OCI-LY1 (cell line): ENCODE data around the gene KRT17.

Source experiments
- H2AFZ ChIP-seq: fragments of 200-600 bp; sonication (generic), shearing (Covaris generic); 2 replicates; pipeline ENCODE4 v1.6.0; 2014; ENCODE audit warnings: antibody characterized with exemption, mild to moderate bottlenecking, low read length
- H3F3A ChIP-seq: fragments of 200-600 bp; sonication (generic), shearing (Covaris generic); 2 replicates; pipeline ENCODE4 v1.6.0; 2014; ENCODE audit warnings: mild to moderate bottlenecking, antibody characterized with exemption, low read length, moderate library complexity; ENCODE audit not compliant: insufficient read depth
- H3K27ac ChIP-seq: fragments of 200-600 bp; sonication (generic); 2 replicates; pipeline ENCODE4 v1.5.1; 2014; ENCODE audit warnings: low read length, mixed run types, mild to moderate bottlenecking, low read depth; ENCODE audit not compliant: poor library complexity, severe bottlenecking
- H3K27me3 ChIP-seq: fragments of 200-600 bp; sonication (generic); 2 replicates; pipeline ENCODE4 v1.6.0; 2014; ENCODE audit warnings: antibody characterized with exemption, mild to moderate bottlenecking, low read length, moderate library complexity; ENCODE audit not compliant: insufficient read depth
- H3K36me3 ChIP-seq: fragments of 200-600 bp; sonication (generic); 2 replicates; pipeline ENCODE4 v1.6.1; 2014; ENCODE audit warnings: mild to moderate bottlenecking, antibody characterized with exemption, low read length, moderate library complexity, mixed read lengths; ENCODE audit not compliant: insufficient read depth
- H3K4me1 ChIP-seq: fragments of 200-600 bp; sonication (generic); 2 replicates; pipeline ENCODE4 v1.5.1; 2014; ENCODE audit warnings: mild to moderate bottlenecking, low read length, moderate library complexity; ENCODE audit not compliant: insufficient read depth, severe bottlenecking
- H3K4me2 ChIP-seq: fragments of 200-600 bp; sonication (generic), shearing (Covaris generic); 2 replicates; pipeline ENCODE4 v1.6.1; 2014; ENCODE audit warnings: low read length
- H3K4me3 ChIP-seq: fragments of 200-600 bp; sonication (generic); 2 replicates; pipeline ENCODE4 v1.5.1; 2014; ENCODE audit warnings: low read length, low read depth, mild to moderate bottlenecking, mixed read lengths; ENCODE audit not compliant: poor library complexity, severe bottlenecking
- H3K79me2 ChIP-seq: fragments of 200-600 bp; shearing (Covaris generic); 2 replicates; pipeline ENCODE4 v1.6.1; 2016; ENCODE audit warnings: mixed run types, low read length, mixed read lengths; ENCODE audit not compliant: insufficient read depth
- H3K9ac ChIP-seq: fragments of 200-600 bp; sonication (generic), shearing (Covaris generic); 2 replicates; pipeline ENCODE4 v1.6.1; 2014; ENCODE audit warnings: mild to moderate bottlenecking, low read length, mixed read lengths
- H3K9me2 ChIP-seq: fragments of 200-600 bp; sonication (generic), shearing (Covaris generic); 2 replicates; pipeline ENCODE4 v1.6.1; 2014; ENCODE audit warnings: low read depth, mild to moderate bottlenecking, low read length, mixed read lengths
- H3K9me3 ChIP-seq: fragments of 200-600 bp; shearing (Covaris generic); 2 replicates; pipeline ENCODE4 v1.6.1; 2014; ENCODE audit warnings: low read length, mixed read lengths
- H4K20me1 ChIP-seq: fragments of 200-600 bp; sonication (generic), shearing (Covaris generic); 2 replicates; pipeline ENCODE4 v1.6.0; 2016; ENCODE audit warnings: mild to moderate bottlenecking, low read length; ENCODE audit not compliant: insufficient read depth
- CTCF ChIP-seq: fragments of 200-600 bp; sonication (generic), shearing (Covaris generic); IDR thresholded peaks from 2 replicates; pipeline ENCODE4 v1.5.1; 2017; ENCODE audit warnings: mild to moderate bottlenecking, antibody characterized with exemption, low read length, moderate library complexity, mixed read lengths
- EZH2 ChIP-seq: fragments of 200-600 bp; sonication (generic), shearing (Covaris generic); IDR thresholded peaks from 2 replicates; pipeline ENCODE4 v1.8.0; 2017; ENCODE audit warnings: borderline replicate concordance, mixed run types, mild to moderate bottlenecking, antibody characterized with exemption, low read length, moderate library complexity, mixed read lengths

KRT17 gene

DNA sequence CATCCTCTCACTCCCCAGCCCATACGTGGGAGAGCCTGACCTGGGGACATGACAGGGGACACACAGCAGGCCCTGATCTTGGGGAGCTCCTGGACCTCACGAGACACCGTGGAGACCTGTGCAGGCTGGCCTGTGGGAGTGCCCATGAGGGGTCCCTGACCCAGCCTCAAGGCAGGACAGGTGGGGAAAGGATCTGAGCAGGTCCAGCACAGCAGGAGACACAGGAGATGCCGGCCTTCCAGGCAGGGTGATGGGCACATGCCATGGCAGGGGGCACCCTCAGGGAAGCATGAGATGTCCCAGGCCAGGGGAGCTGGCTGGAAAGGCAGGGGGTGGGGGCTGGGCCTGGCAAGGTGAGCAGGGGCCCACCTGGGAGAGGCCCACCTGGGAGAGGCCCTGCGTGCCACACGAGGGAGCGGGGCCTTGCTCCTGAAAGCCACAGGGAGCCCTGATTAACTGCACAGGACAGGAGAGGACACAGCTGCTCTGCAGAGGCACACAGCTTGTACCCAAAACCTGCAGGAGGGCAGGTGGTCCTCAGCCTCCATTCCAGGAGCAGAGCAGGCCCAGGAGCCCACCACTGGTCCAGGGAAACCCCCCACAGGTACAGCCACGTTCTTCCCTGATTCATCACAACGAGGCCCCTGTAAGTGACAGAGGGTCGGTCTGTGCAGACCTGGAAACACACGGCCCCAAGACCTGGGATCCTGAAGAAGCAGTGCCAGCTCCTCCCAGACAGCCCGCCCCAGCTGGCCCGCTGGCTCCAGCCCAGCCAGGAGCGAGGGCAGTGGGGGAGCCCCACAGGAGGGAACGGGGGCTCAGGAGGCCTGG, 26.6 kb upstream of the KRT17 start:
- Histone ChIP-seq H3K27ac (no peak overlapping the region), H3K79me2 (no peaks in the 10 kb centered on the region), H4K20me1 (no peaks in the 10 kb centered on the region), H2AFZ (no peak overlapping the region), H3K4me2 (no peak overlapping the region), H3K9ac (no peak overlapping the region), H3K27me3 (no peaks in the 10 kb centered on the region), H3K9me3 (no peaks in the 10 kb centered on the region), H3K4me3 (no peak overlapping the region), H3K9me2 (no peaks in the 10 kb centered on the region), H3K36me3 (no peaks in the 10 kb centered on the region), H3K4me1 (peaks cover 7% of the 10 kb centered on the region), H3F3A (no peaks in the 10 kb centered on the region)
- TF ChIP-seq CTCF (no peak), EZH2 (no peak)

DNA sequence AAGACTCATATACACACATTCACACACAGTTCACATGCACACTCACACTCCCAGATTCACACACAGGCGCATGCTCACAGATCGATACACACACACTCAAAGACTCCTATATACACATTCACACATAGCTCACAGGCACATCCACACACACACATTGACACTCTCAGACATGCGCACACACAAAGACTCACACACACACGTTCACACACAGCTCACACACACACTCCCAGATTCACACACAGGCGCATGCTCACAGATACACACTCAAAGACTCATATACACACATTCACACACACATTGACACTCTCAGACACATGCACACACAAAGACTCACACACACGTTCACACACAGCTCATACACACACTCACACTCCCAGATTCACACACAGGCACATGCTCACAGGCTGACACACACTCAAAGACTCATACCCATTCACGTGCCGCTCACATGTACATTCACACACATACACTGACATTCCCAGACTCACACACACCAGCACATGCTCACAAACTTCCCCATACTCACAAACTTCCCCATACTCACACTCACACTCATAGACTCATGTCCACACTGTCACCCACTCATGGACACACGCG, 25.6 kb upstream of the KRT17 start:
- no peaks in the 10 kb centered on the region for H3K27me3 ChIP-seq
- peaks cover 7% of the 10 kb centered on the region for H3K4me1 ChIP-seq
- no peaks in the 10 kb centered on the region for H3F3A ChIP-seq
- H3K9me2 ChIP-seq: no peaks in the 10 kb centered on the region
- no peak overlapping the region for H2AFZ ChIP-seq
- H3K36me3 ChIP-seq: no peaks in the 10 kb centered on the region
- no peak overlapping the region for H3K27ac ChIP-seq
- H3K79me2 ChIP-seq: no peaks in the 10 kb centered on the region
- no peak overlapping the region for H3K9ac ChIP-seq
- TF ChIP-seq CTCF: no peak
- no peak for TF ChIP-seq EZH2
- H4K20me1 ChIP-seq: no peaks in the 10 kb centered on the region
- H3K9me3 ChIP-seq: no peaks in the 10 kb centered on the region
- no peak overlapping the region for H3K4me3 ChIP-seq
- H3K4me2 ChIP-seq: no peak overlapping the region

- no peak overlapping the region for H3K9ac ChIP-seq
- no peak overlapping the region for H3K4me3 ChIP-seq
- H4K20me1 ChIP-seq: no peaks in the 10 kb centered on the region
- no peaks in the 10 kb centered on the region for H3K27me3 ChIP-seq
- H2AFZ ChIP-seq: no peak overlapping the region
- peak; percentile 83 for TF ChIP-seq CTCF
- TF ChIP-seq EZH2: no peak
- H3F3A ChIP-seq: no peaks in the 10 kb centered on the region
- H3K4me1 ChIP-seq: peaks cover 7% of the 10 kb centered on the region
- peak overlapping the region; percentile 6; the same call in 1 of the 2 replicates for H3K4me2 ChIP-seq
- H3K9me2 ChIP-seq: no peaks in the 10 kb centered on the region
- no peak overlapping the region for H3K27ac ChIP-seq
- no peaks in the 10 kb centered on the region for H3K36me3 ChIP-seq
- no peaks in the 10 kb centered on the region for H3K9me3 ChIP-seq
- H3K79me2 ChIP-seq: no peaks in the 10 kb centered on the region
These were observed 24.2 kb upstream of the KRT17 start for GRCh38 chr17:41648411-41649195.
